Measurements from ENCODE around the gene PAK2.

DNA sequence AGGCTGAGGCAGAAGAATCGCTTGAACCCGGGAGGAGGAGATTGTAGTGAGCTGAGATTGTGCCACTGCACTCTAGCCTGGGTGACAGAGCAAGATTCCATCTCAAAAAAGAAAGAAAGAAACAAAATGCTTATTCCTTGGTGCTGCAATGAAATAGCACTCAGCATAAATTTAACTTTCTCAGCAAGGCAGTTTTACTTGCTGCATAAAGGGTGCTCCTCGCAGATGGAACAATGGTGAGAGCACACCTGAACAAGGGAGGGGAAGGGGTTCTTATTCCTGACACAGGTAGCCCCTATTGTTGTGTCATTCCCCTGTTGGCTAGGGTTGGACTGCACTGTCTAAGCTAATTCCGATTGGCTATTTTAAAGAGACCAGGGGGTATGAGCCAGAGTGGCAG lies 17.1 kb downstream of the PAK2 start:
- TF ChIP-seq EZH2 (IDR thresholded peaks at IDR 0.05) (no peak), POLR2AphosphoS5 (IDR thresholded peaks at IDR 0.05; ENCODE audit: borderline replicate concordance, low read depth, low read length) (no peak)
